SU-DHL-6 (cell line): Measurements from ENCODE around the gene PDPK1.
"Not testable (repeated sequence)": the region's sequence is repeated elsewhere in the genome, so short reads cannot be mapped to it uniquely, and the experiment has no call there.

Experiments used
- H2AFZ ChIP-seq: fragments of 200-600 bp; sonication (generic); 2 replicates; pipeline ENCODE4 v1.6.1; 2014; ENCODE audit warnings: low read depth, mild to moderate bottlenecking, moderate library complexity, mixed read lengths, antibody characterized with exemption, low read length; ENCODE audit not compliant: severe bottlenecking
- H3F3A ChIP-seq: fragments of 200-600 bp; shearing (Covaris generic); 2 replicates; pipeline ENCODE4 v1.6.0; 2016; ENCODE audit warnings: antibody characterized with exemption, mild to moderate bottlenecking; ENCODE audit not compliant: insufficient read depth
- H3K27ac ChIP-seq: fragments of 200-600 bp; sonication (generic); 2 replicates; pipeline ENCODE4 v1.5.1; 2016; ENCODE audit warnings: low read depth, mild to moderate bottlenecking, low read length, moderate library complexity, mixed read lengths
- H3K27me3 ChIP-seq: fragments of 200-600 bp; sonication (generic), shearing (Covaris generic); 2 replicates; pipeline ENCODE4 v1.6.0; 2014; ENCODE audit warnings: mild to moderate bottlenecking, low read length
- H3K36me3 ChIP-seq: fragments of 200-600 bp; sonication (generic); 2 replicates; pipeline ENCODE4 v1.6.1; 2014; ENCODE audit warnings: mild to moderate bottlenecking, low read length, mixed read lengths
- H3K4me2 ChIP-seq: fragments of 300-600, 200-600 bp; shearing (Covaris generic), sonication (generic); 2 replicates; pipeline ENCODE4 v1.6.0; 2014; ENCODE audit warnings: low read length, low read depth, mild to moderate bottlenecking; ENCODE audit not compliant: poor library complexity, severe bottlenecking
- H3K4me3 ChIP-seq: fragments of 200-600 bp; sonication (generic); 2 replicates; pipeline ENCODE4 v1.5.1; 2014; ENCODE audit warnings: antibody characterized with exemption, low read length, mild to moderate bottlenecking, mixed read lengths; ENCODE audit not compliant: insufficient read depth, poor library complexity, severe bottlenecking
- H3K79me2 ChIP-seq: fragments of 200-600 bp; sonication (generic); 2 replicates; pipeline ENCODE4 v1.6.1; 2014; ENCODE audit warnings: mild to moderate bottlenecking, low read length, moderate library complexity; ENCODE audit not compliant: insufficient read depth
- H3K9ac ChIP-seq: fragments of 200-600 bp; sonication (generic); 2 replicates; pipeline ENCODE4 v1.7.0; 2014; ENCODE audit warnings: mild to moderate bottlenecking, low read length
- H3K9me2 ChIP-seq: fragments of 200-600 bp; sonication (generic); replicated peaks from 2 replicates; pipeline ENCODE4 v1.6.1; 2014; ENCODE audit warnings: low read length; ENCODE audit not compliant: insufficient read depth
- H3K9me3 ChIP-seq: fragments of 200-600 bp; sonication (generic); 2 replicates; pipeline ENCODE4 v1.6.1; 2014; ENCODE audit warnings: low read length, mixed read lengths; ENCODE audit not compliant: insufficient read depth
- H4K20me1 ChIP-seq: fragments of 200-600 bp; sonication (generic); 2 replicates; pipeline ENCODE4 v1.6.1; 2014; ENCODE audit warnings: low read depth, mild to moderate bottlenecking, antibody characterized with exemption, low read length, moderate library complexity, mixed read lengths

PDPK1 gene

DNA sequence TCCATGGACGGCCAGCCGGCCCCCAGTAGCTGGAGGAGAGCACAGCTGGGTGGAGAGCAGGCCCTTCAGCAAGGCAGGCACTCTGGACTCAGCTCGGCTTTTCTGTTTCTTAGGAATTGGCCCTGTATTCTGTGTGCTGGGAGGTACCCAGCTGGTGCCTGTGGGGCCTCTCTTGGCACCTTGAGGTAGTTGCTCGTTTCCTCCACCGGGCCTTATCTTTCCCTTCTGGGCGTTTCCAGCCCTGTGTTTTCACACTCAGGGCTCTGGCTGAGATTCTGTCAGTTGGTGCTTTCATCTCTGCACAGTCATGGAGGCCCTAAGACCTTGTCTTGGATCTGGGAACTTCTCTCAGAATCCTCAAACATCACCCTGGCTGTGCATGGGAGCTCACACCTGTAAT is 29.7 kb downstream of the PDPK1 start:
- not testable (repeated sequence) for H3F3A ChIP-seq, H3K4me2 ChIP-seq, H3K9me2 ChIP-seq, H2AFZ ChIP-seq, H3K27ac ChIP-seq, H3K79me2 ChIP-seq, H3K27me3 ChIP-seq, H3K9ac ChIP-seq, H3K4me3 ChIP-seq, H3K9me3 ChIP-seq, H3K36me3 ChIP-seq, H4K20me1 ChIP-seq

- not testable (repeated sequence) for H3K9me3 ChIP-seq, H3K4me3 ChIP-seq, H3K79me2 ChIP-seq, H3K9me2 ChIP-seq, H3K36me3 ChIP-seq, H3K9ac ChIP-seq, H3F3A ChIP-seq, H3K4me2 ChIP-seq, H2AFZ ChIP-seq, H3K27ac ChIP-seq, H4K20me1 ChIP-seq, H3K27me3 ChIP-seq
These were observed 30.8 kb downstream of the PDPK1 start for GRCh38 chr16:2568573-2568972.

GRCh38 chr16:2572704-2573103 is 34.9 kb downstream of the PDPK1 start:
- H3K36me3 ChIP-seq, H3K4me3 ChIP-seq, H3K27me3 ChIP-seq, H3K79me2 ChIP-seq, H3K9me2 ChIP-seq, H3K9me3 ChIP-seq, H3K4me2 ChIP-seq, H3K27ac ChIP-seq, H2AFZ ChIP-seq, H3F3A ChIP-seq, H4K20me1 ChIP-seq, H3K9ac ChIP-seq: not testable (repeated sequence)

DNA sequence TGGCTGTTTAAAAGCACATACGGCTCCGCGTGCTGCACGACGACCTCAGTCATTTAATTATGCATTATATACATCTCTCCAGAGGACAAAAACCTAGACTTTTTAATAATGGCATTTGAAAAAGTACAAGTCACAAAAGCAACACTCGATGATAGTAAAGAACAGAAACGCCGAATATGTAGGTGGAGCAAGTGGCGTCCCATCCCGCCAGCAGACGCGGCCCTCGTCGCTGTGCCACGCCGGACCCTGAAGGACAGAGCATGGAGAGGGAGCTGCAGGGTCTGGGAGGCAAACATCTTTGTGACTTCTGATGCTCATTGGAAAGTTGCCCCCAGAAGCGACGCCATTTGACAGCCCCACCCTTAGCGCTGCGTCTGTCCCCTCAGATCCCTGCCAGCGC is 38.0 kb downstream of the PDPK1 start:
- not testable (repeated sequence) for H2AFZ ChIP-seq, H3K9ac ChIP-seq, H3K4me3 ChIP-seq, H3K4me2 ChIP-seq, H3K36me3 ChIP-seq, H3K27me3 ChIP-seq, H3K79me2 ChIP-seq, H3K9me2 ChIP-seq, H3F3A ChIP-seq, H4K20me1 ChIP-seq, H3K27ac ChIP-seq, H3K9me3 ChIP-seq

GRCh38 chr16:2577044-2577443 is 39.2 kb downstream of the PDPK1 start:
- H2AFZ ChIP-seq, H3F3A ChIP-seq: not testable (repeated sequence)

GRCh38 chr16:2578905-2579304 is 41.1 kb downstream of the PDPK1 start:
- H3K9me3 ChIP-seq, H3K4me2 ChIP-seq, H3K79me2 ChIP-seq, H3K4me3 ChIP-seq, H3K27me3 ChIP-seq, H3K9me2 ChIP-seq, H2AFZ ChIP-seq, H3K9ac ChIP-seq, H4K20me1 ChIP-seq, H3K36me3 ChIP-seq, H3F3A ChIP-seq, H3K27ac ChIP-seq: not testable (repeated sequence)

More at GRCh38 chr16:2577044-2577443, 39.2 kb downstream of the PDPK1 start:
- not testable (repeated sequence) for H3K27me3 ChIP-seq, H3K36me3 ChIP-seq, H3K4me3 ChIP-seq, H3K9me3 ChIP-seq, H3K79me2 ChIP-seq, H3K9me2 ChIP-seq, H3K4me2 ChIP-seq, H4K20me1 ChIP-seq, H3K27ac ChIP-seq, H3K9ac ChIP-seq

DNA sequence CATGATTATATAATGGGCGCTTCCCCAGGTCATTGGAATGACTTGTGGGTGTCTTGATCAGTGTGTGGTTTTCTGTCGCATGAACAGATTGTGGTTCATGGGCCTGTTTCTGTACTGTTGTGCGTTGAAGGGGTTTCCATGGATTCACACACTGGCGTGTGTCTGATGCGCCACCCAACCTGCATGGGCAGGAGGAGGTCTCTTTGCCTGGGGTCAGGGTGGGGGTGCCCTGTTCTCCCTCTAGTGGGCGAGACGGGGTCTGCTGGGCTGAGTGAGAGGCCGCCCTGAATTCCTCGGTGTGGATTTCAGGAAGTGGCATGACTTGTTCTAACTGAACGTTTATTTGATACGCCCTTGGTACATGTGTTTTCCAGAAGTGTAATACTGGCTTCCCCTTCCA is 42.3 kb downstream of the PDPK1 start:
- H3K4me3 ChIP-seq, H2AFZ ChIP-seq, H3K9me2 ChIP-seq, H3K9ac ChIP-seq, H4K20me1 ChIP-seq, H3K9me3 ChIP-seq, H3K4me2 ChIP-seq, H3K27ac ChIP-seq, H3K36me3 ChIP-seq, H3K79me2 ChIP-seq, H3F3A ChIP-seq, H3K27me3 ChIP-seq: not testable (repeated sequence)

GRCh38 chr16:2580818-2581217 is 43.0 kb downstream of the PDPK1 start:
- H3K4me2 ChIP-seq, H2AFZ ChIP-seq, H3F3A ChIP-seq, H3K9me2 ChIP-seq, H3K9me3 ChIP-seq, H3K79me2 ChIP-seq, H3K27me3 ChIP-seq, H4K20me1 ChIP-seq, H3K9ac ChIP-seq, H3K4me3 ChIP-seq, H3K27ac ChIP-seq, H3K36me3 ChIP-seq: not testable (repeated sequence)
